DOHH2 (cell line): Measurements from ENCODE around the gene PSEN2.

Experiments
- CTCF ChIP-seq: fragments of 200-600 bp; sonication (generic); IDR thresholded peaks from one replicate; pipeline ENCODE4 v1.5.1; 2014; ENCODE audit warnings: antibody characterized with exemption, mild to moderate bottlenecking, low read depth, low read length; ENCODE audit not compliant: poor library complexity, severe bottlenecking
- EZH2phosphoT487 ChIP-seq: fragments of 200-600 bp; sonication (generic); IDR thresholded peaks from 2 replicates; pipeline ENCODE4 v1.6.1; 2017; ENCODE audit warnings: borderline replicate concordance, mild to moderate bottlenecking, antibody characterized with exemption, low read length, moderate library complexity, mixed read lengths

- TF ChIP-seq CTCF (no peak), EZH2phosphoT487 (no peak)
These were observed 38.5 kb upstream of the PSEN2 start for GRCh38 chr1:226831953-226832352.
